IPS-18c (cell line): ENCODE measurements around the gene NANOS3.
A peak's percentile ranks its signal among the peaks of the same experiment; 100 is the strongest.
"Not testable (repeated sequence)": the region's sequence is repeated elsewhere in the genome, so short reads cannot be mapped to it uniquely, and the experiment has no call there.

Experiments
- H3K4me3 ChIP-seq: 2 replicates; pipeline ENCODE4 v1.7.0; 2013; ENCODE audit warnings: low read depth, mild to moderate bottlenecking, low read length, moderate library complexity; ENCODE audit not compliant: insufficient read depth
- H3K9me3 ChIP-seq: one replicate; pipeline ENCODE4 v1.6.1; 2013; ENCODE audit warnings: mild to moderate bottlenecking, low read length, moderate library complexity; ENCODE audit not compliant: control insufficient read depth, insufficient read depth

The NANOS3 gene

DNA sequence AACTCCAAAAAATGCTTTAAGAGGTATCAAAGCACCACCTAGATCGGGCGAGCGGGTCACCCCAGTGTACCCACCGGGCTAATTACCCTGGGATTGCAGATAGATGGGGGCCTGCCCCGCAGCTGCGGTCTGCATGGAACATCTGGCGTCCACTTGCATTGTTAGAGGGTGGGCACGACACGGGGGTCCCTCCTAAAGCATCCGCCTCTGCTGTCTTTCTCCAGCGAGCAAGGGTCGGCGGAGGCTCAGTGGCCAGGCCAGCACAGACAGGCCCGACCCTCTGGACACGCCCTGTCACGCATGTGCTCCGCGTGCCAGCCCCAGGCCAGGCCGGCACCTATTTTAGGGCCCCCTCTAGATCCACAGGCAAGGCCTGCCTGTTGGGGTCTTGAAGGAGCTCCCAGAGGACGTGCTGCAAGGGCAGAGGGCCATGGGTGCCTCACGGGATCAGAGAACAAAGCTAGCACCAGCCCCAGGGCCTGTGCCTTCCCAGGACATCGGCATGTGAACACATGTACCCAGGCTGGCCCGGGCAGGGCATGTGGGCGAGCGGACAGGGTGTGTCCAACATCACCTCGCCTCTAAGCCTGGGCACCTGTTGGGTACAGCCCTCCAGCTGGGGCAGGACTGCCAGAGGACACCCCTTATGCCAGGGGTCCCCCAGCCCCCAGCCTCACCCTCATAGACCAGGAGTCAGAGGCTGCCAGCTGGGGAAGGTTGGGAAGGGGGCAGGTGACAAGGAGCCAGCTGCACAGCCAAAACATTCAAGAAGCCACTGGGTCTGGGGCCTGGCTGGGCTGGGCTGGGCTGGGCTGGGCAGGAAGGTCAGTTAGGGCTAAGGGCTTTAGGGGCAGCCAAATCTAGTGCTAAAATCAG lies 35.6 kb upstream of the NANOS3 start:
- Histone ChIP-seq H3K4me3 (peak overlapping the region; percentile 80), H3K9me3 (no peaks in the 10 kb centered on the region)

DNA sequence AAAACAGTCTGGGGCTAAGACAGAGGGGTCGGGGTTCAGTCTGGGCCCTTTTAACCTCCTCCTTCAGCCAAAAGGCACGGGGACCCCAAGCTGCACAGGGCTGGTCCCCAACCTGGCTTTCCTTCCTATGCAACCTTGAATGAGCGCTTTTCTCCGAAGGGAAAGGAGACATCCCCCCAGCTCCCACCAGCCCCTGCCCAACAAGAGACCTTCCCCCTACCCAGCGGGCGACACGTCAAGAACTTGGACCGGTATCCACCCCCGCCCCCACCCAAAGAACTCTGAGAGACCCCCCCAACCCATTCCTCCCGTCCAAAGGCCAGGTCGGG lies 35.0 kb upstream of the NANOS3 start:
- no peaks in the 10 kb centered on the region for H3K9me3 ChIP-seq
- H3K4me3 ChIP-seq: peak overlapping the region; percentile 80

DNA sequence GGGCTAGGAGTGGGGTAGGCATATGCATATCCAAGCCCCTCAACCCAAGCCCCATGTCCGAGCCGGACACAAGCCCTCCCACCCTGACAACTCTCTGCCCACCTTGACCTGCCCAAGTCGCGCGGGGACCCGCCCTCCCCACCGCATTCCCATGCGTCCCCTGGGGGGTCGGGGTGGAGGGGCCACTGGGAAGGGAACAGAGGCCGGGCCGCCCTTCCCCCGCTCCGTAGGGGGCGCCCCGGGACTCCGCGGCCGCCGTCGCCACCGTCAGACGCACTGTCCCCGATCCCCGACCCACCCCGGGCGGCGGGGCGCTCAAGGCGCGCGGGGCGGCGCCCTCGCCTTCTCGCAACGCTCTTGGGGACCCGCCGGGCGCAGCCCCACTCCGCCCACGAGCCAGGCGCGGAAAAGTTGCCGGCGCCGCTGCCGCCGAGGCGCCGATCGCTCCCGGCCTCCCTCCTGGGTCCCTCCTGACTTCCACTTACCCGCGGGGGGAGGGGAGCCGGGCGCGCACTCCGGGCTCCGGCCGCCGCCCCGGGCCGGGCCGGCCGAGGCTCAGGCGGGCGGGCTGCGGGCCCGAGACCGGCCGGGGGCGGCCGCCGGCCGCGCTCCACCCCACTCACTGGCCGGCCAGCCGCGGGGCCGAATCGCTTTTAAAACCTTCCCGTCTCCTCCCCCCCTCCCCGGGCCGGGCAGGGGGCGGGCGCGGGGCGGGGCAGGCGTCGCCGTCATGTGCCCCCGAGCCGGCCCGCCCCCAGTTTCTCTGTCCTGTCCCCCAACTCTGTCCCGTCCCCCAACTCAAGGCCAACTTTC lies 34.4 kb upstream of the NANOS3 start:
- Histone ChIP-seq H3K9me3 (no peaks in the 10 kb centered on the region), H3K4me3 (peak overlapping the region; percentile 80)

DNA sequence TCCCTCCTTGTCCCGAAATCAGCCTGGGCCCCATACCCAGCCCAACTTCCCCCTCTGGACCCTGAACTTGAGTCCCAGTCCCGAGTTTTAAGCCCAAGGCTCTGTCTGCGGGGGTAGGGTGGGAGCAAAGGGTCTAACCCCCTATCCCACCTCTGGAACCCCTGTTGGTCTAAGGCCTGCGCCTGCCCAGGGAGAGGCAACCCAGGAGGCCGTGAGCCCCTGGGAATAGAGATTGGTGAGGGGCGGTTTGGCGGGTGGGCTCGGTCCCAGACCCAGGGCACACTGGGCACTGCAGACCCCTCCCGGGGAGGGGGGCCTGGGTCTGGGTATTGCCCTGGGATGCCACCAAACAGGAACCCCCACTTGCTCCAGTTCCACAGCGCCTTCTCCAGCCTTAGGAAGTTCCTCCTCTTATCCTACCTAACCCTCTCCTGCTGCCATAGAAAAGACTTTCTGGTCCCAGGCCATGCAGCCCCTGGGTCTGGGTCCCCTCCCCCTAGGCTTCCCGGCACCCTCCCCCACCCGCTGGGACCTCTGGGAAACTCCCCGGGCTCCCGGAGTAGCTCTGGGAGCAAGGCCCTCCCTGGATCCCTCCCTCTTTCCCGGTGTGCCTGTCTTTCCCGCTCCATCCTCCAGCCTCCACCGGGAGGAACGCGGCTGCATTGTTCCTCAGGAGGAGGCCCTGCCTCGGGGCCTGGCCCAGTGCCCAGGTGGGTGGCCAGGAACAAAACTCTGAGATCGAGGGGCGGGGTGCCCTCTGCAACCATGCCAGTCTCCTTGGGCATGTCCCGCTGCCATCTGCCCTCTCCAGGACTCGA lies 33.6 kb upstream of the NANOS3 start:
- no peaks in the 10 kb centered on the region for H3K9me3 ChIP-seq
- peak overlapping the region; percentile 80 for H3K4me3 ChIP-seq

DNA sequence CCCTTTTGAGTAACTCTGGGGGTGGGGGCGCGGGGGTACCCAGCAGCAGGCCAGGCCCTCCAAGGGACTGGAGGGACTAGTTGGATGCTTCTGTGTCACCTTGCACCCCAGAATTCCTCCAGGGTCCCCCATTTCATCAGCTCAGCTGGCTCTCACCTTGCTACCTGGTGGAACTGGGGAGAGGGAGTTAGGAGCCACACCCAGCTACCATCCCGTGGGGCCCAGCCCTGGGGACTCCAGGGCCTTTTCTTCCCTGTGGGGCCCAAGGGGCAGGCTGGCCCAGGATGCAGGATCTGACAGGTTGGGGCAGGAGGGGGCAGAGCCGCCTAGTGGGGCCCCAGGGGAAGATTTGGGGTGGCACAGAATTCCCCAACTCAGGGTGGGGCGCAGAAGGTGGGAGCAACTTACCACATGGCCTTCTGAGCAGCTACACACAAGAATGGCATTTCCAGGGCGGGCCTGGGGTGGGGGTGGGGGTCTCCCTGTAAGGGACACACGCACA lies 32.8 kb upstream of the NANOS3 start:
- peaks cover 3% of the 10 kb centered on the region for H3K9me3 ChIP-seq
- H3K4me3 ChIP-seq: no peak overlapping the region

DNA sequence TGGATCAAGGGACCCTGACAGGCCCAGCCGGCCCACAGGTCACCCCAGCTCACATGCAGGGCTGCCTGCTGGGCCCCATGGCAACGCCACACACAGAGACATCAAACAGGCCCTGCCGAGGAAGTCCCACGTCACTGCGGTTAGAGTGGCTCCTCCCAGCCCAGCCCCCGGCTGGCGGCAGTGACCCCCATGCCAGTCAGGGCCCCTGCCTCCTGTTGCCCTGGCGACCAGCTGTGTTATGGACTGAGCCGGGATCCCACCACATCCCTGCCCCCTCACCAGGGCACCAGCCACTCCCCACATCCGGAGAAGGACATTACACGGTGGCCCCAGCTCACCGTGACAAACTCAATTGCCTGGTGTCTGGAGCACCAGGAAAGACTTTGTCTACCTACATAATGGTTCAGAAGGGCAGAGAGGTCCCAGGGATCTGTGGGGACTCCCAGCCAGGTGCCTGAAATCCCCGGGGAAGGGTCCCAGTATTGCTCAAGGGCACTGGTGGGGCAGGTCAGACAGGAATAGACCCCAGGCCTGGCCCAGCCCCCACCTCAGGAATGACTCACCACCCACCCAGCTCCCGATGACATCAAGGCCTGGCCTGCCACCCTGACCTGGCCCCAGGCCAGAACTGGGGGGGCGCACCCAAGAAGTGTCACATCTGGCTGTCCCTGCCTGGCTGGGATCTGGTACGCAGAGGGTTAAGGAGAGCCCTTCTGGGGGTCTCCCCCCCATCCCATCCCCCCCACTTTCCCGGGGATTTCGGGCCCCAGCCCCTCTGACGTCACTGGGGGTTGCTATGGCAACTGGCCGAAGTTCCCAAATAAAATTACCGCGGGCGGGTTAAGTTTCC lies 30.2 kb upstream of the NANOS3 start:
- Histone ChIP-seq H3K9me3 (peaks cover 3% of the 10 kb centered on the region), H3K4me3 (peak overlapping the region; percentile 89)

DNA sequence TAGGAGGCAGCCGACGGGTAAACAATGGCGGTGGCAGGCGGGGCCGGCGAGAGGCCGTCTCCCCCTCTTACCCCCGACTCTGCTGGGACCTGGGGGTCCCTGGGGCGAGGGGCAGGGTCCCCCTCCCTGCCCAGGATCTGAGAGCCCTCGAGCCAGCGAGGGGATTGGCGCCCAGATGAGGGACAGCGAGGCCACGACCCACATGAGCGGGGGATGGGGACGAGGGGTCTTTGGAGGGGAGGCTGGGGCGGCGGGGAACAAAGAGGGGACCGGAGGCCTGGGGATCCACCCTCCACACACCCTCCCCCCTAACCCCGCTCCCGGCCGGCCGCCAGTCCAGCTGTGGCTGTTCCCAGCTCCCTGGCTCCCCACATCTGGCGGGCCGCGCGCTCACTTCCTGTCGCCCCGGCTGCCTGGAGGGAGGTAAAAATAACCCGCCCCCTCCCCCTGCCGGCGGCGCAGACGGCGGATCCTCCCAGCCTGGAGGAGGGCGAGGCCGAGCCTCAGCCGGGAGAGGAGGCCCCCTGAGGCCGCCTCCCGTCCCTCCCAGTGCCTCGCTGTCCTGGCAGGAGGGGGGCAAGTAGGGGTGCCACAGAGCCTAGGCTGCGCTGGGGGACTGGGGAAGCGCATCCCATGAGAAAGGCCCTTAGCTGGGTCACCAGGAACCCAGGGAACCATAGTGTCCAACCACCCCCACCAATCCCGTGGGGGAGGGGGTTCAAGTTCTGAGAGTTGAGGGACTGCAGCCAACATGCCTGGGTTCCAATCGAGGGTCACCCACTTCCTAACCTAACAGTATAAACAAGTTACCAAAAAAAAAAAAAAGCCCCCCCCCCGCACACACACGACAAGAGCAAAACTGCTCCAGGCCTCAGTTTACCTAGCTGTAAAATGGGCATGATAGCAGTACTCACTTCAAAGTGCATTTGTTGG lies 29.3 kb upstream of the NANOS3 start:
- Histone ChIP-seq H3K4me3 (peak overlapping the region; percentile 89), H3K9me3 (peaks cover 3% of the 10 kb centered on the region)

DNA sequence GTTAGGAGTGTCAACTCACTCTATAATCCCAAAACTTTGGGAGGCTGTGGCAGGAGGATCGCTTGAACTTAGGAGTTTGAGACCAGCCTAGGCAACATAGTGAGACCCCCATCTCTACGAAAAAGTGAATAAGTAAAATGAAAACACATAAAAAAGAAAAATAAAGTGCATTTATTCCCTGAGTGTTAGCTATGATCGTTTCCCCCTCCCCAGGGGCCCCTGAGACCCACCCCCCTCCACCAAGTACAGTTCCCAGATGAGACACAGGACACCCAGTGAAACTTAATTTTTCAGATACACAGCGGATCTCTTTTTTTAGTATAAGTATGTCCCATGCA lies 28.6 kb upstream of the NANOS3 start:
- peaks cover 3% of the 10 kb centered on the region for H3K9me3 ChIP-seq
- no peak overlapping the region for H3K4me3 ChIP-seq

DNA sequence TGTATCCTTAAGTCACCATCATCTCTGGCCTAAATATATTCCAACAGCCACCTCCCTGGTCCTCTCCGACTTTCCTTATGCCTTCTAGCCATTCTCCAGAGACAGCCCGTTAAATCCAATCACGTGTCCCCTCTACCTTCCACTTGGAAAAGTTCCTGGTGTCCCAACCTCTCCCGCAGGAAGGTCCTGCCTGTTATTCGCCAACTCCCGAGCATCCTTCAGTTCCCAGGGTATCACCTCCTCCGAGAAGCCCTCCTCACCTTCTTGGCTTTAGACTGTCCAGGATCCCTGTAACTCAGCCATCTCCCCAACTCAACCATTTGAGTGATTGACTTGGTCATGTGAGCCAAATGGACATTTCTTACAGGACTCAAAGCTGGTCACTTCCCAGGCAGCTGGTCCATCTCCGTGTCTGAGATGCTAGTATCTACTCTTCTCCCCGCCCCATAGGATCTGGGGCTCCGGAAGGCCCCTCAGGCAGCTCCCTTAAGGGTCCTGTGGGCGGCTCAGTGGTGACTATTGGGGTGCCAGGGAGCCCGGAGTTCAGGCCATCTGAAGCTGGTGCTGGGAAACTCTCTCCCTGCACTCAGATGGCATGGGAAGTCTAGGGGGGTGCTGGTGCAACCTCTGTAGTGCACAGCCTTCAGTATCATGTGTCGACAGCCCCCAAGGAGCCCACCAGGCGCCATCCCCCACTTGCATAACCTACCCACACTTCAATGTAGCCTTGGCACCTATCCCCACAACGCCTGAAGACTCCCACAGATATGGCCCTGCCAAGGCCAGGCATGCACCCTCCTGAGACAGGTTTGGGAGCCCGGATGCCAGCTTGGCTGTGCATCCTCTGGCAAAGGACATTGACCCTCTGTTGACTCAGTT lies 27.9 kb upstream of the NANOS3 start:
- H3K4me3 ChIP-seq: no peak overlapping the region
- peaks cover 3% of the 10 kb centered on the region for H3K9me3 ChIP-seq

DNA sequence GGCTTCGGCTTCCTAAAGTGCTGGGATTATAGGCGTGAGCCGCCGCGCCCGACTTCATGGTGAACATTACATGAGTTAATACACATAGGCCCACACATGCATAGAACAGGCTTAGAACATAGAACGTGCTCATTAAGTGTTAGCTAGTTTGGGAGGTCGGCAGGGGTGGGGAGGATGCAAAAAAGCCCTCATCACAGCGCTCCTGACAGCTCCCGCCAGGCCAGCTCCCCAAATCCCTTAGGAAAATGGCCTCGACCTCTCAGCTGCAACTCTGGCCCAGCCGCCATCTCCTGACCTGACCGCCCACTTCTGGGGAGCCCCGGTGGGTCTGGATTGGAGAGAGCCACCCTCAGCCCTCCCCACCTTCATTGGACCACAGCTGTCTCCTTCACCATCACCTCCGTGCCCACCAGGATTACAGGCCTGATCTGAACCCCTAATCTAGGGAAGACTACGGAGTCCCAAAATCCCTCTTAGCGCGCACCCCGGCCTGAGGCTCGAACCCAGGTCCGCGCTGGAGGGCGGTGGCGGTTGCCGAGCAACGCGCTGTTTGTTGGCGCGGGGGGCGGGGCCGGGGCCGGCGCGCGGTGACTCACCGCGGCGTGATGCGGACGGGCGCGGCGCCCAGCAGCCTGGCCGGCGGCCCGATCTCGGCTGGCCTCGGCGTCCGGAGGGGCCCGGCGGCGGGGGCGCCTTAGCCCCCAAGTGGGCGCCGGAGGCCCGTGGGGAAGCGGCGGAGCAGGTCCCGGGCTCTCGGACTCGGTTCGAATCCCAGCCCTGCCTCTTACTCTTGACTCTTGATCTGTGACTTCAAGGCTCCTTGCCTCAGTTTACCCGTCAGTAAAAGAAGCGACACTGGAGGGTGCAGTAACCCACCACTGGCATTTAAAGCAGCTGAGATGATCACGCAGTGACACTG lies 26.7 kb upstream of the NANOS3 start:
- H3K9me3 ChIP-seq: peaks cover 3% of the 10 kb centered on the region
- H3K4me3 ChIP-seq: peak overlapping the region; percentile 39

DNA sequence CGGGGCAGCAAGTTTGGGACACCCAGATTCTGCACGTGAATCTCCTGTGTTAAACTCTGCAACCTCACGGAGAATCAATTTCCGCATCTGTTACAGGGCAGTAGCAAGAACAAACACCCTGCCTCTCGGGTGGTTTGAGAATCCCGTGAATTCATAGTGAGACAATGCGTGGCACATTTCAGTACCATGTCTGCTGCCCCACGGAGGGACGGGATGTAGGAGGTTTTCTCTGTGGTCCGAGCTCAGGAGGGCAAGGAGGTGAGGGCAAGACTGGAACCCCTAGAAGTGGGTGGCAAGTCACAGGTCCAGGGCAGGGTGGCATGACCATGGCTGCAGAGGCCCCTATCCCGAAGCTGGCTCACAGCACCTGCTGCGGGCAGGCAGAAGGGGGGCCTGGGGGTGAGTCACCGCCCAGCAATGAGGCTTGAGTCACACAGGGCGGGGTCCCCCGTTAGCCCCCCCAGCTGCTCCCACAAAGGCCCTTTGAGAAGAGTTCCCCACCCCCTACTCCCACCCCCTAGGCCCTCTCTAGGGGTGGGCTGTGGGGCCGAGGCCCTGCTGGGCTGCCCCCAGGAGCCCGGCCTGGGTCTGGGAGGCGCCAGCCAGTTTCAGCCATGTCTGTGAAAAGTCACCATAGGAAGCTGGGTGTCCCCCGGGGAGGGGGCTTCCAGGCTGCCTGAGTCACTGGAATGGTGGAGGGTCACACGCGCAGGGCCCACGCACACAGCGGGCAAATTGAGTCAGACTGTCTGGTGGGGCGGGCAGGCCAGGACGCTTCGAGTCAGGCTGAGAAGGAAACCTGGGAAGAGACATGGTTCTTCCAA lies 25.8 kb upstream of the NANOS3 start:
- Histone ChIP-seq H3K4me3 (peak overlapping the region; percentile 39), H3K9me3 (peaks cover 3% of the 10 kb centered on the region)

DNA sequence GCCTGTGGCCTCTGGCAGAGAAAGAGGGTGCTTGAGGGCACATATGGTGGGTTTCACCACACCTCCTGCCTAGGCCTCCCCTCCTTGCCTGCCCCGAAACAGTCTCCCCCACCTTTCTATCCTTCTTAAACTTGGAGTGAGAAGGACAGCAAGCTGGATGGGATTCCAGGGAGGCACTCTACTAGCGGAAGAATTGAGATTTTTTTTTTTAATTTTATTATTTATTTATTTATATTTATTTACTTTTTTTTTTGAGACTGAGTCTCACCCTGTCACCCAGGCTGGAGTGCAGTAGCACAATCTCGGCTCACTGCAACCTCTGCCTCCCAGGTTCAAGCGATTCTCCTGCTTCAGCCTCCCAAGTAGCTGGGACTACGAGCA lies 25.2 kb upstream of the NANOS3 start:
- H3K4me3 ChIP-seq, H3K9me3 ChIP-seq: not testable (repeated sequence)

DNA sequence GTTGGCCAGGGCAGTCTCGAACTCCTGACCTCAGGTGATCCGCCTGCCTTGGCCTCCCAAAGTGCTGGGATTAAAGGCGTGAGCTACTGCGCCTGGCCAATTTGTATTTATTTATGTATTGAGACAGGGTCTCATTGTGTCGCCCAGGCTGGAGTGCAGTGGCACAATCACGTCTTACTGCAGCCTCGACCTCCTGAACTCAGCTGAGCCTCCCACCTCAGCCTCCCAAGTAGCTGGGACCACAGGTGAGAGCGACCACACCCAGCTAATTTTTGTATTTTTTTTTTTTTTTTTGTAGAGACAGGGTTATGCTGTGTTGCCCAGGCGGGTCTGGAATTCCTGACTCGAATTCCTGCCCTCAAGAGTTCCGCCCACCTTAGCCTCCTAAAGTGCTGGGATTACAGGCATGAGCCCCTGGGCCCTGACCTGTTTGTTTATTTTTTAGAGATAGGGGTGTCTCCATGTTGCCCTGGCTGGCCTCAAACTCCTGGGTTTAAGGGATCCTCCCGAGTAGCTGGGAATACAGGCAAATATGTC lies 24.7 kb upstream of the NANOS3 start:
- not testable (repeated sequence) for H3K9me3 ChIP-seq

More for the DNA sequence above, 24.7 kb upstream of the NANOS3 start:
- H3K4me3 ChIP-seq: not testable (repeated sequence)
